SK-N-SH (cell line): ENCODE results near the gene UBR1.

Experiments used
- CTCF ChIP-seq: fragments of 200-600 bp; sonication (generic); IDR thresholded peaks from 2 replicates; pipeline ENCODE4 v1.6.1; 2017; ENCODE audit warnings: antibody characterized with exemption, mild to moderate bottlenecking, moderate library complexity
- JUND ChIP-seq: IDR thresholded peaks from 2 replicates; pipeline ENCODE4 v1.4.0; 2012
- NFIC ChIP-seq: IDR thresholded peaks from 2 replicates; pipeline ENCODE4 v1.4.0; 2012; ENCODE audit warnings: borderline replicate concordance
- POLR2AphosphoS5 ChIP-seq: IDR thresholded peaks from 2 replicates; pipeline ENCODE4 v1.6.1; 2012; ENCODE audit warnings: low read depth, low read length
- TCF12 ChIP-seq: IDR thresholded peaks from 2 replicates; pipeline ENCODE4 v1.4.0; 2012
- USF2 ChIP-seq: fragments of 150-350 bp; IDR thresholded peaks from 2 replicates; pipeline ENCODE4 v1.6.1; 2017; ENCODE audit warnings: antibody characterized with exemption, low read length, low read depth, borderline replicate concordance

GRCh38 chr15:42940527-42940926, 165.3 kb downstream of the UBR1 start:
- TF ChIP-seq JUND: no peak
- no peak for TF ChIP-seq POLR2AphosphoS5
- no peak for TF ChIP-seq CTCF
- TF ChIP-seq TCF12: no peak
- TF ChIP-seq USF2: no peak
- no peak for TF ChIP-seq NFIC
